Esophagus squamous epithelium (tissue), 5 donors: ENCODE results near the gene TM9SF1. TPM values are rescaled to one million over a fixed set of nuclear protein-coding genes. Genes with fewer than 3 reads are reported as not detected.

Source experiments
- DNase-seq: peaks from one replicate; lab custom pipeline; 2025; lab: John Stamatoyannopoulos, UW
- H3K27ac ChIP-seq, 4 donors: fragments of 200-600 bp; sonication (generic); one replicate each; pipeline ENCODE4 v1.5.1; 2016 to 2019; ENCODE audit warnings: mild to moderate bottlenecking in 1 of 4
- H3K27me3 ChIP-seq, 4 donors: fragments of 200-600 bp; sonication (generic); 1 replicate in 3 of 4; 2 replicates in 1 of 4; pipeline versions ENCODE4 v1.5.1 to v1.6.0; 2017 to 2021; ENCODE audit warnings: antibody characterized with exemption in 1 of 4
- H3K36me3 ChIP-seq, 3 donors: fragments of 200-600 bp; sonication (generic); one replicate each; pipeline ENCODE4 v1.5.1; 2016 to 2019
- H3K4me1 ChIP-seq, 3 donors: fragments of 200-600 bp; sonication (generic); one replicate each; pipeline ENCODE4 v1.5.1; 2017 to 2019
- H3K4me3 ChIP-seq, 4 donors: fragments of 200-600 bp; sonication (generic); 1 replicate in 3 of 4; 2 replicates in 1 of 4; pipeline ENCODE4 v1.5.1; 2016 to 2019; ENCODE audit warnings: mild to moderate bottlenecking in 2 of 4, moderate library complexity in 1 of 4
- H3K9me3 ChIP-seq, 3 donors: fragments of 200-600 bp; sonication (generic); one replicate each; pipeline ENCODE4 v1.5.1; 2016 to 2019
- POLR2A ChIP-seq, 4 donors: fragments of 450-650 bp; IDR thresholded peaks; one replicate each; pipeline ENCODE4 v1.6.1; 2017; ENCODE audit warnings: antibody characterized with exemption in 4 of 4, mild to moderate bottlenecking in 4 of 4, moderate library complexity in 3 of 4
- WGBS, 2 donors: methylation state at CpG; one replicate each; pipeline ENCODE4 v1.1.5; 2018; 5-methylcytosine and 5-hydroxymethylcytosine counted together
- intact Hi-C: fragments of 100-400 bp; cut with DNase I; formaldehyde crosslinking; loops from one replicate; pipeline ENCODE4 v1.15.0; 2022
- total RNA-seq, 4 donors: library from RNA; depleted of rRNA; stranded (reverse); fragments of >200 nt; gene quantifications; one replicate each; pipeline ENCODE4 v1.1.0, GENCODE V29; 2016
- TF ChIP-seq, protein P1 (sequence below), 6 experiments: fragments of 450-650 bp in 4 of 6; fragments of 200-600 bp in 2 of 6; sonication (generic) in 2 of 6; IDR thresholded peaks; one replicate each; pipeline ENCODE4 v1.5.1; 2016 to 2019; ENCODE audit warnings: antibody characterized with exemption in 6 of 6, mild to moderate bottlenecking in 4 of 6, moderate library complexity in 4 of 6
- donor health status: DM: yes; HTN: yes; CAD: no.

The TM9SF1 gene
- total RNA-seq, 4 donors from 2014 or later = 36.4 to 51.3 (median 44.6) TPM

DNA sequence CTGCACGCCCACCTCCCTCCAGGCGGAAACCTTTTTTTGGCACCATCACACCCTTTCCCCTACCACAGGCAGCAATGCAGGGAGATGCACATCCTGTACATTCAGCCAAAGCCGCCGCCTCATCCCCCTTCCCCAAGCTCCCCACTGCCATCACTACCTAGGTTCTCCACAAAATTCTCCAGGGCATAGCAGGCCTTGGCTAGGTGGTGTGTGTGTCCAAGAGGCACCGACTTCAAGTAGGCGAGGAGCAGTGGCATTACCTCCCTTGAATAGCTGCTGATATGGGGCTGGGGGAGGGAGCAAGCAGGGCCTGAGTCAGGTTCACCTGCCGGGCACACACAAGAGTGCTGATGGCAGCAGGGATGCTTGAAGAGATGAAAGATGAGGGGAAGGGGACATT lies 10.2 kb downstream of the TM9SF1 start:
- Histone ChIP-seq H3K27me3 (no peaks in the 10 kb centered on the region), H3K4me3 (no peak overlapping the region), H3K27ac (no peak overlapping the region), H3K36me3 (peaks cover 37 to 80% (median 37%) of the 10 kb centered on the region in 3 donors), H3K4me1 (peaks cover 3 to 31% (median 20%) of the 10 kb centered on the region in 3 donors), H3K9me3 (no peaks in the 10 kb centered on the region)
- DNase-seq = no peak
- WGBS, 2 donors = 93 to 96% methylated on average over 3 to 4 of the region's 7 CpGs
- TF ChIP-seq, protein P1, sequence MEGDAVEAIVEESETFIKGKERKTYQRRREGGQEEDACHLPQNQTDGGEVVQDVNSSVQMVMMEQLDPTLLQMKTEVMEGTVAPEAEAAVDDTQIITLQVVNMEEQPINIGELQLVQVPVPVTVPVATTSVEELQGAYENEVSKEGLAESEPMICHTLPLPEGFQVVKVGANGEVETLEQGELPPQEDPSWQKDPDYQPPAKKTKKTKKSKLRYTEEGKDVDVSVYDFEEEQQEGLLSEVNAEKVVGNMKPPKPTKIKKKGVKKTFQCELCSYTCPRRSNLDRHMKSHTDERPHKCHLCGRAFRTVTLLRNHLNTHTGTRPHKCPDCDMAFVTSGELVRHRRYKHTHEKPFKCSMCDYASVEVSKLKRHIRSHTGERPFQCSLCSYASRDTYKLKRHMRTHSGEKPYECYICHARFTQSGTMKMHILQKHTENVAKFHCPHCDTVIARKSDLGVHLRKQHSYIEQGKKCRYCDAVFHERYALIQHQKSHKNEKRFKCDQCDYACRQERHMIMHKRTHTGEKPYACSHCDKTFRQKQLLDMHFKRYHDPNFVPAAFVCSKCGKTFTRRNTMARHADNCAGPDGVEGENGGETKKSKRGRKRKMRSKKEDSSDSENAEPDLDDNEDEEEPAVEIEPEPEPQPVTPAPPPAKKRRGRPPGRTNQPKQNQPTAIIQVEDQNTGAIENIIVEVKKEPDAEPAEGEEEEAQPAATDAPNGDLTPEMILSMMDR (IDR thresholded peaks at IDR 0.05) = no peak
- TF ChIP-seq POLR2A (IDR thresholded peaks at IDR 0.05) = no peak
- intact Hi-C loops = no loop called here

DNA sequence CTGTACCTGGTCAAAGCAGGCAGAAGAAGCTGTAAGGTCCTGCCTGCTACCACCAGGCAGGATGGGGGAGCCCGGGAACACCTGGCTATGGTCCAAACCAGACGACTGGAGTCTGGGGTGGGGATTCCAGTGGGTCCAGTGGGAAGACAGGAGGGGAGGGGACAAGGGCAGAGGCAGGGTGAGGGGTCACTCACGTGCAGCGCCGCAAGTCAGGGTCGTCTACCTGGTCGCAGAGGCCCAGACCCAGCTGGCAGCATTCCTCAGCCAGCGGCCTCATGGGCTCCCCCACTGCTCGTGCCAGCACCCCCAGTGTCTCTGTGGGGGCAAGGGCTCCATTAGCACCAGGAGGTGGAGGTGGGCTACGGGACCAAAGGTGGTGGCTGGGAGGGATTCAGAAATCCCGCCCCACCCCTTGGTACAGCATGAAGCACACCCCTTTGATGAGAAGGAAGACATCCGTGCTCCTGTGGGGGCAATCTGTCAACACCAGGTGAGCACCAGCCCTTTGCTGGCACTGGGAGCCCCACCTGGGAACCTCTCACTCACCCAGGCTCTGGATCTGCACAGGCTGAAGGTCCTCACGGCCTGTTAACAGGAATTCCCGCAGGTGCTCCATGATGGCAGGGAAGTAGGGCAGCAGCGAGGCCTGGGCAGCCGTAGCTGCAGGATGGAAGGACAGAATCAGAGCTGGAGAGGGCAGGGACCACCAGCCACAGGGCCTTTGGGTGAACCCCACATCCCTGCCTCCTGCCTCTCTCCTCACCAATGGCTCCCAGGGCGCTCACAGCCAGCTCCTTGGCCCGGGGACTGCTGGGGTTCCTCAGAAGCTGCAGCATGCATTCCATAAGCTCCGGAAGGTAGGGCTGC lies 10.9 kb downstream of the TM9SF1 start:
- H3K27ac ChIP-seq = no peak overlapping the region
- H3K4me1 ChIP-seq = peaks cover 3 to 34% (median 25%) of the 10 kb centered on the region in 3 donors
- no peaks in the 10 kb centered on the region for H3K27me3 ChIP-seq
- H3K9me3 ChIP-seq = no peaks in the 10 kb centered on the region
- intact Hi-C loops = no loop called here
- no peak for DNase-seq
- TF ChIP-seq, protein P1 (IDR thresholded peaks at IDR 0.05) = no peak
- TF ChIP-seq POLR2A (IDR thresholded peaks at IDR 0.05) = no peak
- WGBS, 2 donors = 84 to 85% methylated on average over 8 to 12 of the region's 19 CpGs
- H3K36me3 ChIP-seq = peaks cover 41 to 81% (median 43%) of the 10 kb centered on the region in 3 donors
- H3K4me3 ChIP-seq = no peak overlapping the region

DNA sequence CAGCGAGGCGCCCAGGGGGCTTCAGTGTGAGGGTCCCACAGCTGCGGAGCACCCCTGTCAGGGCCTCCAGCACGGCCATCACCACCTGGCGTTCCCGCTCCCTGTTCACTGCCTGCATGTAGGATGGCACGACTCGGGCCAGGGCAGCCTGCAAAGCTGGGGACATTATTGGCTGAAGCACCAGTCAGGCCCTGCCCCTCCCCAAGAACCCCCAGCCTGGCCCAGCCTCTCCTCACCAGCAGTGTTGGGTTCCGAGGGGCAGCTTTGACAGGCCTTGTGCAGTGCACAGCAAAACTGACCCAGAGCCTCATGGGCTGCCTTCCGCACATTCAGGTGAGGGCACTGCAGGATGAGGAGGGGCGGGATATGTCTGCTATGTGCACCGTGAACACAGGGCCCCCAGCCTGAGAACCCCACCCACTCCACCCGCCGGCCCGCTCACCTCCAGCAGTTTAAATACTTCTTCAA lies 12.2 kb downstream of the TM9SF1 start:
- intact Hi-C loops = no loop called here
- no peaks in the 10 kb centered on the region for H3K27me3 ChIP-seq
- H3K4me3 ChIP-seq = no peak overlapping the region
- H3K27ac ChIP-seq = no peak overlapping the region
- DNase-seq = no peak
- H3K36me3 ChIP-seq = peaks cover 48 to 94% (median 49%) of the 10 kb centered on the region in 3 donors
- WGBS, 2 donors = 81% methylated on average over 5 of the region's 15 CpGs; no CpG with 5 or more reads in 1 of the 2 donors
- H3K4me1 ChIP-seq = peaks cover 0 to 23% (median 19%) of the 10 kb centered on the region in 3 donors
- H3K9me3 ChIP-seq = no peaks in the 10 kb centered on the region
- no peak for TF ChIP-seq POLR2A (IDR thresholded peaks at IDR 0.05)
- TF ChIP-seq, protein P1 (IDR thresholded peaks at IDR 0.05) = no peak

DNA sequence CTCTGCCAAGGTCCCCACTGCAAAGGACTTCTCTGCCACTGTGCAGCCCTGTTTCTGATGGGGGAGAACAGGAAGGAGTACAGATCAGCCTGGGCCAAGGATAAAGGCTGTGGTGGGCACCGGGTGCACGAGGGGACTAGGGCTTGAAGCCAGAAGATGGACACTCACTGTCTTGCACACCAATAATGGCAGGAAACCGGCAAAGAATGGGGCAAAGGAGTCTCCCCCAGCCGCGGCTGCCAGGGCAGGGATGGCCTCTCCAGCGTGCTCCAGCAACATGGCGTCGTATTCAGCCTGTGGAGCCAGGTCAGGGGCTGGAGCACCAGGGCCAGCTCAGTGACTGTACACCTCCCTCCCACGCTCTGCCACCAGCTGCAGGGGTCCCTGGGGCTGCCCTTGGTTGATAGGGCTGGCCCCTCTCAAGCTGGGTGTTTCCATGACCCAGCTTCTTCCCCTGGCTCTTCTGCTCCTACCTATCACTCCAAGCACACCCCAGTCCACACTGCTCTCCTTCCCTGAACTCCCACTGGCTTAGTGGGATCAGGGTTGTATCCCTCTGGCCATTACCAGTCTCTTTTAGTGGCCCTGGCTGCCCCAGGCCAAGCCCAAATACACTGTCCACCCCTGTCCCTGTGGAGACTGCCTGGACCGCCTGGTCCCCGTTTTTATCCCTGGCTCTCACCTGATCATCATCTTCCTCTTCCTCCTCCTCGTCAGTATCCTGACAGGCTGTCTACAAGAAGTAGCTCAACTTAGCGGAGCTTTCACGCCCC lies 12.9 kb downstream of the TM9SF1 start:
- Histone ChIP-seq H3K9me3 (no peaks in the 10 kb centered on the region), H3K27me3 (no peaks in the 10 kb centered on the region), H3K4me1 (peaks cover 0 to 16% (median 12%) of the 10 kb centered on the region in 3 donors), H3K36me3 (peaks cover 48 to 100% (median 51%) of the 10 kb centered on the region in 3 donors), H3K27ac (no peak overlapping the region), H3K4me3 (no peak overlapping the region)
- no peak for DNase-seq
- 81 to 83% methylated on average over 9 to 11 of the region's 14 CpGs for WGBS, 2 donors
- intact Hi-C loops = no loop called here
- TF ChIP-seq POLR2A (IDR thresholded peaks at IDR 0.05) = no peak
- TF ChIP-seq, protein P1 (IDR thresholded peaks at IDR 0.05) = no peak
